Erythroblast (primary cell): ENCODE data around the gene RNPS1.
"Not testable (repeated sequence)": the region's sequence is repeated elsewhere in the genome, so short reads cannot be mapped to it uniquely, and the experiment has no call there.

Source experiments
- DNase-seq, 2 experiments: peaks; one replicate each; lab custom pipeline; 2025; lab: John Stamatoyannopoulos, UW
- GATA1 ChIP-seq: IDR thresholded peaks from 2 replicates; pipeline ENCODE4 v1.6.1; 2011; ENCODE audit warnings: low read depth, mild to moderate bottlenecking, control low read depth, low read length, moderate library complexity
- POLR2A ChIP-seq: IDR thresholded peaks from 2 replicates; pipeline ENCODE4 v1.6.1; 2011; ENCODE audit warnings: mild to moderate bottlenecking, low read length

The RNPS1 gene

DNA sequence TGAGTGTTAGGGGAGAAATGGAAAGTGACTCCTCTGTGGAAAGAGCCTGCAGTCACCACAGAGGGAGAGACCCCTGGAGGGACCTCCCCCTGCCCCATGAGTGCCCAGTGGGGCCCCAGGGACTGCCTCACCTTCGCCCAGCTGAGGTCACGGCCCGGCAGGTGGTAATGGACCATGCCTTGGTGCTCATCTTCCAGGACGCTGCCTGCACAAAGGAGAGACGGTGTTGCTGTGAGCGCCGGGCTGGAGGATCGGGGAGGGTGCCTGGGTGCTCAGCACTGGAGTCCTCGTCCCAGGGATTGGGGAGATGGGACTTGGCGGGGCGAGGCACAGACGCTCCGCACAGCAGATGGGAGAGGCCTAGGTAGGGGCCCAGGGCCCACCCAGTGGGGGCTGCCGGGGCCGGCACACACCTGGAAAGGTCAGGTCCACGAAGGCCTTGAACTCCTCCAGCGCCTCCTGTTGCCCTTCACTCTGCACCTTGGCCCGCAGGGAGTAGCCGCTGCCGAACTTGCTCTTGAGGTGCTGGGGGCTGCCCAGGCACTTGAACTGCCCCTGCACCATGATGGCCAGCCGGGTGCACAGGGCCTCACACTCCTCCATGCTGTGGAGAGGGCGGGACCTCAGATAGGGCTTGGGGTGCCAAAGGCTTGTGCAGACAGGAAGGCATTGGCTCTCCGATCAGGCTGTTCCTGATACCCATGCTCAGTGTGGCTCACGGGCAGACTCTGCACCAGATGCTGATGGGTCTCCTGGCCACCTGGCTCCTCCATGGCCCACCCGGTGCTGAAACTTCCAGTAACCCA, 9.7 kb upstream of the RNPS1 start:
- no peak for DNase-seq
- TF ChIP-seq GATA1 (no peak), POLR2A (no peak)

- DNase-seq: no peak
- no peak for TF ChIP-seq GATA1
- no peak for TF ChIP-seq POLR2A
Measured at GRCh38 chr16:2276368-2277195, 8.7 kb upstream of the RNPS1 start.

DNA sequence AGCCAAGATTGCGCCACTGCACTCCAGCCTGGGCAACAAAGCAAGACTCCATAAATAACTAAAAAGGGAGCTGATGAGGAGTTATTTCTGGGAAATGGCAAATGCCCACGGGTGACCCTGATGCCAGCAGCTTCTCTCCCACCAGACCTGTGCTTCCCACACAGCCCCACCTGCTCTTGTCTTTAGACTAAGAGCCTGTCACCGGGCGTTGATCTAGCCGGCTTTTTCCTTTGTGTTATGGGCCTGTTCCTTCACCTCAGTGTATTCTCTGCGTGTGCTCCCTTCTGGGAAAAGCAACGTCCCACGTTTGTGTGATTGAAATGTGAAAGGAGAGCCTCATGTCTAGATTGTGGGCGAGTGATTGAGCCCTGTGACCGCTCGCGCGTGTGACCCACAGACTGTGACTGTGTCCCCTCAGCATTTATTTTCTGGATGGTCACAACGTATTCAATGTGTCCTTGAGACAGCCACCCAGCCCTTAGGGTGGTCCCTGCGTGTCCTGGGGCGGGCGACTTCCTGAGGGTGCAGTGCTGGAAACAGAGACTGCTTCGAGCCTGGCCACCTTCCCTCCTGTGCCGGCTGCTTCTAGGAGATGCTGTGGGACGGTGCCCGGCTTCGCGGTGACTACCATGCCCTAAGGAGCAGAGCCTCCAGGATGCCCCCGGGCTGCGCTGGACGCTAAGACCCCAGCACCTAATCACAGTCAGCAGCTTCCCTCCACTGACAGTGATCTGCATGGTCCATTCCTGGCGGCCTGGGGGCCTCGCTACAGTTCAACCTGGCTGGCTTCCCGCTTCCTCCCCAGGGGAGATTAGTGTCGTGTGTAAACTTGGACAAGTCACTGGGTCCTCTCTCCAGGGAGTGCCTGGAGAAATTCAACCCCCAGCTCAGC, 7.8 kb upstream of the RNPS1 start:
- TF ChIP-seq GATA1 (no peak), POLR2A (no peak)
- DNase-seq: no peak

DNA sequence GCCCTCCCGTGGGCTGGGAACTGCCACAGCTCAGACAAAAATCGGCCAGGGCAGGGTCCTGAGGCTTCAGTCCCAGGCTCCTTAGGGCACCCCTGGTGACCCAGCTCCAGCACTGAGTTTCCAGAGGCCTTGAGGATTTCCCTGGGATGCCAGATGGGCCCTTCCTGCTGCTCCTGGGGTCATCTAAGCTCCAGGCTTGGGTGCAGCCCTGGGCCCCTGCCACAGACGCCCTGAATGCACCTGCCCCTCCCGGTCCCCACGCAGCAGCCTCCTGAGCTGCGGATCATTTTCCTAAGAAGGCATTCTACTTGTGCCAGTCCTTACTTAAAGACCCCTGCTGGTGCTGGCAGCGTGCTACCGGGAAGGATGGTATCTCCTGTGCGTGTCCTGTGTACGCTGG, 6.0 kb upstream of the RNPS1 start:
- no peak for TF ChIP-seq GATA1
- no peak for DNase-seq

DNA sequence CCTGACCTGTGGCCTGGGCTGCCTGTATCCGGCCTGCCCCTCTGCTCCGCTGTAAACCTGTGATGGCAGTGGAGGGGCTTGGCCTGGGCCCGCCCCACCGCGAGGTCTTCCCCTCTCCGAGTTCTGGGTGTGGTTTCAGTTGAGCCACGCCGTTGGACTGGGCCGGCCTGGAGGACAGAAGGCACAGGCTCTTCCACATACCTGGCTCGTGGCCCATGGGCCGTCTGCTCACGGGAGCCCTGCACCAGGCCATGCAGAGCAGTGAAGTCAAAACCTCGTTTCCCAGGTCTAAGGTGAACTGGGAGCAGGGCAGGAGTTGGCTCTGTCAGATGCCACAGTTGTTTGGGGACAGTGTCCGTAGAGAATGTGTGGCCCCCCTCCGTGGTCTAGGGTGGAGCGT, 5.6 kb upstream of the RNPS1 start:
- TF ChIP-seq GATA1 (no peak), POLR2A (no peak)

DNA sequence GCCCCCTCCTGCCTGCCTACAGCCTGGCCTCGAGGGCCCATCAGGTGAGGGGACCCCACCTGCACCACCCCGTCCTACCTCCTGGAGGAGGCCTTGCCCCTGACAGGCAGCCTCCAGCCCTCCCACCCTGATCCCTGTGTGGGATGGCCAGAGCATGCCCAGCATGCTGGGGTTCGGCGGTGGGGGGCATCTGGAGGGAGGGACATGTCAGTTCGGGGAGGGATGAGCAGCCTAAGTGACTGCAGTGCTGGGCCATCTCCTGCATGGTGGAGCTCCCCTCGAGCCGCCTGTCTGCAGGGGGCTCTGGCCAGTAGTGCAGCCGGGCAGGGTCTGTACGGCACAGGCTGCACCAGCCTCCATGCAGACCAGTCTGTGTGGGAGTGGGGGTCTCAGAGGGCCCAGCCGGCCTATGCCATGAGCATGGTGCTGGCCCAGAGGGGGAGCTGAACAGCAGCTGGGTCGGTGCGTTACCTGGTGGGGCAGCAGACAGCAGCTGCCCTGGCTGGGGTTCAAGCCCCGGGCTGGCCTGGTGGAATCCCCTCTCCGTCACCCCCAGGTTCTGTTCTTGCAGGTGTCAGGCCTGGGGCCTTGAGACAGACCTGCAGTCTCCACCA, 4.0 kb upstream of the RNPS1 start:
- TF ChIP-seq GATA1 (no peak), POLR2A (no peak)
- DNase-seq: no peak

More for the DNA sequence above, 5.6 kb upstream of the RNPS1 start:
- DNase-seq: no peak

DNA sequence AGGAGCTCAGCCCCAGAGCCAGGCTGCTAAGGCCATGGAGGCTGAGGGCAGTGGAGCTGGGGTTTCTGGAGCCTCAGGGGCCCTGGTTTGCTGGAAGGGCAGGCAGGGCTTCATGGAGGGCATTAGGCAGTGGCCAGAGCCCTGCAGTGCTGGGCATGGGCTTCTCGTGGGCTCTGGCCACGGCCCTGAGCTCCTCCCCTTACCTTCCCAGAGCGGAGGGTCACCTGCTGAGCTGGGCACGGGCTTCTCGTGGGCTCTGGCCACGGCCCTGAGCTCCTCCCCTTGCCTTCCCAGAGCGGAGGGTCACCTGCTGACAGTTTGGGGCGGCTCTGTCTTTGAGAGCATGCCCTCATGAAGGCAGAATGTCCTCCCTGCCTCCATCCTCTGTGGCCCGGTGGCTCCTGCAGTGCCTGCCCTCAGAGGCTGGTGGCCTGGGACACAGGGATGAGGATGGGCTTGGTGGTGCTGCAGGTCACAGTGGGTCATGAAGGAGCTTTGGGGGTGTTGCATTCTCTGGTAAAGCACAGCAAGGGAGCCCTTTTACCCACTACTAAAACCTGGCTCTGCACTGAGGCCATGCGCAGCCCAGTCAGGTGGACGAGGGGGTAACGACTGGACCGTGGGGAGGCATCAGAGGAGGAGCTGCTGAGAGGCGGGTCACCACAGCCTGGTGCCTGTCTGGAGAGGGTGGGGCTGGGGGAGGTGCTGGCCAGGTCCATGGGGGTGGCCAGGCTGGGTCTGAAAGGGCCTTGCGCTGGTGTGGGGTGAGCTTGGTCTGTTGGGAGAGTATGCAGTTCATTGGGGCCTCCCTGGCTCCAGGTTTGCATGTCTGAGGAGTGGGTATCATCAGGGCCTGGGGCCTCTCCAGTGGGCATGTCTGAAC, 2.9 kb upstream of the RNPS1 start:
- TF ChIP-seq POLR2A (no peak), GATA1 (no peak)
- no peak for DNase-seq

DNA sequence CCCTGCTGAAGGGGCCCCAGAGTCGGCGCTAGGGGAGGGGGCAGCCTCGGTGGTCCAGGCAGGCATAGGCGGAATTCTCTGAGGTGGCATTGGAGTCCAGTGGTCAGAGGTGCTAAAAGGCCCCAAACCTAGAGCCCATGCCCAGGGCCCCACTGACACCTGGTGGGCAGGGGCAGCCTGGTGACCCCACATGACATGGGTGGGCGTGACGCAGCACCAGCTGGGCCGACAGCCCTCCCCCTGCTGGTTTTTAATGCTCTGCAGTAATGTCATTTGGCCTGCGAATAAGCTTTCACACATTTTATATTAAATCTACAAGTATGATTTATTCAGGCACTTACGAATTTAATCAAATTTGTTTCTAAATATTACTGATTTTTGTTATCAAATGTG, 2.1 kb upstream of the RNPS1 start:
- TF ChIP-seq POLR2A: no peak
- no peak for TF ChIP-seq GATA1
- no peak for DNase-seq

DNA sequence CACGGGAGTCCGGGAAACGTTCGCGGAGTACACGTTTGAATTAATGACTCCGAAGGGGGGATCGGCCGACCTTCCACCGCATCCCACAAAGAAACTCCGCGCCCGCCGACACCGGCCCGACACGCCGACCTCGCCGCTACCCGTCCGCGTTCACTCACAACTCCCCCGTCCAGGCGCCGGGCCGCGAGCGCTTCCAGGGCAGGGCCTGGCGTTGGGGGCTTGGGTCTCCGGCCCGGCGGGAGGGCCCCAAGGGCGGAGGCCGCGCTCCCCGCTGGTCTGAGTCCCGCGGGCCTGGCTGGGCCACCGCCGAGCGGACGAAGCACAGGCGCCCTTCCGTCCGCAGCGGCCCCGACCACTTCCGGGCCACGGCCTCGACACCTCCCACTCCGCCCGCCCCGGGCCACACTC, 417 bp downstream of the RNPS1 start:
- DNase-seq: not testable (repeated sequence)

GRCh38 chr16:2266887-2267286, 1.0 kb downstream of the RNPS1 start:
- DNase-seq: peak; percentile 45 to 50

DNA sequence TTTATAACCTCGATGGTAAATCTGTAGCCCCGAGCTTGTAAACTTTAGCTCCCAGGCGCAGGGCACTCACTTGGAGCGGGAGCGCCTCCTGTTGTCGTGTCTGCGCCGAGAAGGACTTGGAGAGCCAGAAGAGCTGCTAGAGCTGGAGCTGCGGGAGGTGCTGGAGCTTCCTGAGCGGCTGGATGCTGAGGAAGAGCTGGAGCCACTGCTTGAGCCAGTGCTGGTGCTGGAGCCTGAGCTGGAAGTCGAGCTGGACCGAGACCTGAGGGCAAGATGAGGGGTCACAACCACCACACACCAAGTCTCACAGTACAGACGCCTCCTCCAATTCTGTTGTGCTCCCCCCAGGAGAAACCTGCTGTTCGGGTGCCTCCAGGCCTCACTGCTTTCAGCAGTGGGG, 4.9 kb downstream of the RNPS1 start:
- DNase-seq: not testable (repeated sequence)

DNA sequence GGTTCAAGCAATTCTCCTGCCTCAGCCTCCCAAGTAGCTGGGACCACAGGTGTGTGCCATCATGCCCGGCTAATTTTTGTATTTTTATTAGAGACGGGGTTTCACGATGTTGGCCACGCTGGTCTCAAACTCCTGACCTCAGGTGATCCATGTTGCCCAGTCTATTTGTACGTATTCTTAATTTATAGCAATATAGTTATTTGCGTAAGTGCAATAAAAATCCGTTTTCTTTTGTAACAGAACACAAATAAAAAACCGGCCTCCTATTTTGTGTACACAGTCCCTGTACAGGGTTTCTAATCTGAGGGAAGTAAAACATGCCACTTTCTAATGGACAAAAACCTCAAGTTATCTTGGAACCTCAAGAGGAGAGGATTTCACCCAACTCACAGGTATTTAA, 7.7 kb downstream of the RNPS1 start:
- no peak for TF ChIP-seq GATA1
- TF ChIP-seq POLR2A: no peak
- no peak for DNase-seq

DNA sequence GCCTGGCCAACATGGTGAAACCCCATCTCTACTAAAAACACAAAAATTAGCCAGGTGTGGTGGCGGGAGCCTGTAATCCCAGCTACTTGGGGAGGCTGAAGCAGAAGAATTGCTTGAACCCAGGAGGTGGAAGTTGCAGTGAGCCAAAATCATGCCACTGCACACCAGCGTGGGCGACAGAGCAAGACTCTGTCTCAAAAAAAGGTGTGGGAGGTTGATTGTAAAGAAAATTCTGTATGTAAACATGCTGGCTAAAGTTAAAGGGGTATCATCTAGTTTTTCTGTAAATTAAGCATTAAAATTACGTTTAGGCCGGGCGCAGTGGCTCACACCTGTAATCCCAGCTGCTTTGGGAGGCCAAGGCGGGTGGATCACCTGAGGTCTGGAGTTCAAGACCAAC, 9.4 kb downstream of the RNPS1 start:
- DNase-seq: not testable (repeated sequence)
